DMS53 (cell line): Measurements from ENCODE around the gene ENPP5.

ENCODE experiments used
- DNase-seq: peaks from one replicate; lab custom pipeline; 2025; lab: John Stamatoyannopoulos, UW

ENPP5 gene

GRCh38 chr6:46170357-46171289, at the start of gene ENPP5:
Gene ENPP5, minus strand, starts transcription at chr6:46170980. Its CDS starts 2,718 bp downstream, at chr6:46168262.
- peak; percentile 98 for DNase-seq

GRCh38 chr6:46219661-46220060, 48.9 kb upstream of the ENPP5 start:
- DNase-seq: no peak

- no peak for DNase-seq
Observed at GRCh38 chr6:46218457-46218856, 47.7 kb upstream of the ENPP5 start.

- no peak for DNase-seq
Observed at GRCh38 chr6:46217671-46218131, 46.9 kb upstream of the ENPP5 start.

GRCh38 chr6:46216879-46217278, 46.1 kb upstream of the ENPP5 start:
- DNase-seq: no peak

GRCh38 chr6:46215777-46216176, 45.0 kb upstream of the ENPP5 start:
- no peak for DNase-seq

GRCh38 chr6:46215213-46215612, 44.4 kb upstream of the ENPP5 start:
- no peak for DNase-seq

- no peak for DNase-seq
Observed at GRCh38 chr6:46211917-46212316, 41.1 kb upstream of the ENPP5 start.

- no peak for DNase-seq
Observed at GRCh38 chr6:46210294-46210693, 39.5 kb upstream of the ENPP5 start.

GRCh38 chr6:46208303-46208702, 37.5 kb upstream of the ENPP5 start:
- DNase-seq: no peak

- no peak for DNase-seq
Observed at GRCh38 chr6:46207174-46207573, 36.4 kb upstream of the ENPP5 start.

GRCh38 chr6:46204880-46205650, 34.3 kb upstream of the ENPP5 start:
- DNase-seq: no peak

GRCh38 chr6:46203391-46204177, 32.8 kb upstream of the ENPP5 start:
- DNase-seq: no peak

- DNase-seq: no peak
Observed at GRCh38 chr6:46201702-46202101, 30.9 kb upstream of the ENPP5 start.

- DNase-seq: no peak
Observed at GRCh38 chr6:46199387-46199786, 28.6 kb upstream of the ENPP5 start.

- no peak for DNase-seq
Observed at GRCh38 chr6:46191961-46192360, 21.2 kb upstream of the ENPP5 start.

GRCh38 chr6:46190889-46191288, 20.1 kb upstream of the ENPP5 start:
- no peak for DNase-seq

- no peak for DNase-seq
Observed at GRCh38 chr6:46189726-46190125, 18.9 kb upstream of the ENPP5 start.

- no peak for DNase-seq
Observed at GRCh38 chr6:46186583-46186982, 15.8 kb upstream of the ENPP5 start.

- no peak for DNase-seq
Observed at GRCh38 chr6:46184114-46184513, 13.3 kb upstream of the ENPP5 start.

- no peak for DNase-seq
Observed at GRCh38 chr6:46175976-46176375, 5.2 kb upstream of the ENPP5 start.

GRCh38 chr6:46175446-46175845, 4.7 kb upstream of the ENPP5 start:
- no peak for DNase-seq
